Measurements from ENCODE around the gene PHKG2.

DNA sequence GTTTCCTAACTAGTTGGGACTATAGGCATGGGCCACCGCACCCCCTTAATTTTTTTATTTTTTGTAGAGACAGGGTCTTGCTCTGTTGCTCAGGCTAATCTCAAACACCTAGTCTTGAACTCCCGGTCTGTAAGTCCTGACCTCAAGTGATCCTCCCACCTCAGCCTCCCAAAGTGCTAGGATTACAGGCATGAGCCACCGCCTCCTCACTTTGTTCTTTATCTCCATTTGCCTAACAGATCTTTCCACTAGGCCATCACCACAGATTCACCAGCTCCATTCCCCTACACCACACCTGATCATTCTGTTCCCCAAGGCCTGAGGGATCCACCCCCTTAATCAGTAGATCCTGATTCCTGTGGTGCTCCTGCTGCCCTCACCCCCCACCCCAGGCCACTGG, 46.4 kb downstream of the PHKG2 start:
- TF ChIP-seq, protein P1, sequence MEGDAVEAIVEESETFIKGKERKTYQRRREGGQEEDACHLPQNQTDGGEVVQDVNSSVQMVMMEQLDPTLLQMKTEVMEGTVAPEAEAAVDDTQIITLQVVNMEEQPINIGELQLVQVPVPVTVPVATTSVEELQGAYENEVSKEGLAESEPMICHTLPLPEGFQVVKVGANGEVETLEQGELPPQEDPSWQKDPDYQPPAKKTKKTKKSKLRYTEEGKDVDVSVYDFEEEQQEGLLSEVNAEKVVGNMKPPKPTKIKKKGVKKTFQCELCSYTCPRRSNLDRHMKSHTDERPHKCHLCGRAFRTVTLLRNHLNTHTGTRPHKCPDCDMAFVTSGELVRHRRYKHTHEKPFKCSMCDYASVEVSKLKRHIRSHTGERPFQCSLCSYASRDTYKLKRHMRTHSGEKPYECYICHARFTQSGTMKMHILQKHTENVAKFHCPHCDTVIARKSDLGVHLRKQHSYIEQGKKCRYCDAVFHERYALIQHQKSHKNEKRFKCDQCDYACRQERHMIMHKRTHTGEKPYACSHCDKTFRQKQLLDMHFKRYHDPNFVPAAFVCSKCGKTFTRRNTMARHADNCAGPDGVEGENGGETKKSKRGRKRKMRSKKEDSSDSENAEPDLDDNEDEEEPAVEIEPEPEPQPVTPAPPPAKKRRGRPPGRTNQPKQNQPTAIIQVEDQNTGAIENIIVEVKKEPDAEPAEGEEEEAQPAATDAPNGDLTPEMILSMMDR (IDR thresholded peaks at IDR 0.05), result no peak
- TF ChIP-seq POLR2A (IDR thresholded peaks at IDR 0.05), result no peak

Data from Peyer's patch (tissue), 4 donors.